Memory B cell (primary cell): ENCODE results near the gene TPRA1.
"Not testable (repeated sequence)": the region's sequence is repeated elsewhere in the genome, so short reads cannot be mapped to it uniquely, and the experiment has no call there.

ENCODE experiments used
- ATAC-seq: fragments of 150-1000 bp; cut with Tn5 transposase; 2 replicates; pipeline ENCODE4 v1.10.0; 2021; ENCODE audit warnings: low read depth, mild to moderate bottlenecking, moderate library complexity
- DNase-seq, 2 donors: peaks; one replicate each; pipeline ENCODE4 v3.0.0; 2022; ENCODE audit warnings: low spot score in 2 of 2
- H3K27ac Mint-ChIP-seq: one replicate; pipeline ENCODE4 v1.8.0; 2022; ENCODE audit warnings: mild to moderate bottlenecking, moderate library complexity, mixed read lengths
- H3K27me3 Mint-ChIP-seq: one replicate; pipeline ENCODE4 v1.8.0; 2022; ENCODE audit warnings: mixed read lengths
- H3K36me3 Mint-ChIP-seq: one replicate; pipeline ENCODE4 v1.8.0; 2022; ENCODE audit warnings: mild to moderate bottlenecking, mixed read lengths
- H3K4me1 Mint-ChIP-seq: one replicate; pipeline ENCODE4 v1.8.0; 2022; ENCODE audit warnings: mixed read lengths
- H3K4me3 Mint-ChIP-seq: one replicate; pipeline ENCODE4 v1.8.0; 2022; ENCODE audit warnings: mild to moderate bottlenecking, moderate library complexity, mixed read lengths
- H3K9me3 Mint-ChIP-seq: one replicate; pipeline ENCODE4 v1.8.0; 2022; ENCODE audit warnings: mixed read lengths

The TPRA1 gene

GRCh38 chr3:127607675-127608361, 17.3 kb upstream of the TPRA1 start:
- DNase-seq (no peak), ATAC-seq (no peak)
- H3K9me3 Mint-ChIP-seq, result no peaks in the 10 kb centered on the region
- H3K4me3 Mint-ChIP-seq, result no peak overlapping the region
- H3K27ac Mint-ChIP-seq, result no peak overlapping the region
- peaks cover 64% of the 10 kb centered on the region for H3K36me3 Mint-ChIP-seq
- no peaks in the 10 kb centered on the region for H3K27me3 Mint-ChIP-seq
- peaks cover 13% of the 10 kb centered on the region for H3K4me1 Mint-ChIP-seq

DNA sequence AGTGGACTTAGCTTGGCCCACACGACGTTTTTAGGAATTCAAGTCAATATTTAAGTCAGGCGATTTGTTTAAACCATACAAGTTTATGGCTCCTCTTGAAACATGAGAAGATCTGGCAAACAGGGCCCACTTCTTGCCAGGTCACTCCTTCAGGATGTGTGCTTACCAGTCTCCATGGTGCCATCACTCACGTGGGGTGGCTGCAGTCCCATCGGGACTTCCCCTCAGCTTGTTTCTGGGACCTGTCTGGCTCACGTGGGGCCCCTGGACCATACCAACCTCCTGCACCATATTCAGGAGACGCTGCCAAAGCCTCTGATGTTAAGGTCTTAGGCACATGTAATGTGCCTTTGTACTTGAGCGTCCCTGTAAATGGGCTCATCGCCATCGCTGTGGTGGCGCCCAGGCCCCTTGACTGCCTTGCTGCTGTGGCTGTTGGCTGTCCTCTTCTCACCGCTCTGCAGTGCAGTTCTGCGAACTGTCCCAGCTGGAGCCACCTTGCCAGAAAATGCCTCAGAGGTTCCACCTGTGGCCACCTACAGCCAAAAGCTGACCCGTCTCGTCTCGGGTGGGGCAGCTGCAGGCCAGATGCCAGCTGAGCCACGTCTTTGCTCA, 16.6 kb upstream of the TPRA1 start:
- Mint-ChIP-seq H3K27ac (no peak overlapping the region), H3K4me1 (peaks cover 13% of the 10 kb centered on the region), H3K9me3 (no peaks in the 10 kb centered on the region), H3K4me3 (no peak overlapping the region), H3K27me3 (no peaks in the 10 kb centered on the region), H3K36me3 (peaks cover 63% of the 10 kb centered on the region)
- DNase-seq, result no peak
- ATAC-seq, result no peak

GRCh38 chr3:127606086-127606805, 15.7 kb upstream of the TPRA1 start:
- Mint-ChIP-seq H3K27ac (no peak overlapping the region), H3K9me3 (no peaks in the 10 kb centered on the region), H3K4me3 (no peak overlapping the region), H3K27me3 (no peaks in the 10 kb centered on the region), H3K4me1 (peaks cover 16% of the 10 kb centered on the region), H3K36me3 (peaks cover 63% of the 10 kb centered on the region)
- ATAC-seq (no peak), DNase-seq (no peak)

- Mint-ChIP-seq H3K4me1 (peaks cover 18% of the 10 kb centered on the region), H3K36me3 (peaks cover 56% of the 10 kb centered on the region)
- DNase-seq, H3K9me3 Mint-ChIP-seq, H3K27ac Mint-ChIP-seq, H3K4me3 Mint-ChIP-seq, ATAC-seq, H3K27me3 Mint-ChIP-seq: not testable (repeated sequence)
Measured at GRCh38 chr3:127605547-127605946, 15.0 kb upstream of the TPRA1 start.

GRCh38 chr3:127604546-127605165, 14.1 kb upstream of the TPRA1 start:
- Mint-ChIP-seq H3K36me3 (peaks cover 52% of the 10 kb centered on the region), H3K4me3 (no peak overlapping the region)

DNA sequence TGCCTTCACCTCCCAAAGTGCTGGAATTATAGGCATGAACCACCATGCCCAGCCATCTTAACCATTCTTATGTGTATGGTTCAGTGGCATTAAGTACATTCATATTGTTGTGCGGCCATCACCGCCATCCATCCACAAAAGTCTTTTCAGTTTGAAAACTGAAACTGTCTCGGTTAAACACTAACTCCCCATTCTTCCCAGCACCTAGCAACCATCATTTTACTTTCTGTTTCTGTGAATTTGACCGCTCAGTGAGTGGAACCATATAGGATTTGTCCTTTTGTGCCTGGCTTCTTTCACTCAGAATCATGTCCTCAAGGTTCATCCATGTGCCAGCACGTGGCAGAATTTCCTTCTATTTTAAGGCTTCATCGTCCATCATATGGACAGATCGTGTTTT, 13.5 kb upstream of the TPRA1 start:
- no peaks in the 10 kb centered on the region for H3K27me3 Mint-ChIP-seq
- no peak overlapping the region for H3K27ac Mint-ChIP-seq

More at GRCh38 chr3:127604546-127605165, 14.1 kb upstream of the TPRA1 start:
- H3K9me3 Mint-ChIP-seq, result no peaks in the 10 kb centered on the region
- no peak overlapping the region for H3K27ac Mint-ChIP-seq
- no peaks in the 10 kb centered on the region for H3K27me3 Mint-ChIP-seq
- DNase-seq (no peak), ATAC-seq (no peak)
- H3K4me1 Mint-ChIP-seq, result peaks cover 15% of the 10 kb centered on the region

DNA sequence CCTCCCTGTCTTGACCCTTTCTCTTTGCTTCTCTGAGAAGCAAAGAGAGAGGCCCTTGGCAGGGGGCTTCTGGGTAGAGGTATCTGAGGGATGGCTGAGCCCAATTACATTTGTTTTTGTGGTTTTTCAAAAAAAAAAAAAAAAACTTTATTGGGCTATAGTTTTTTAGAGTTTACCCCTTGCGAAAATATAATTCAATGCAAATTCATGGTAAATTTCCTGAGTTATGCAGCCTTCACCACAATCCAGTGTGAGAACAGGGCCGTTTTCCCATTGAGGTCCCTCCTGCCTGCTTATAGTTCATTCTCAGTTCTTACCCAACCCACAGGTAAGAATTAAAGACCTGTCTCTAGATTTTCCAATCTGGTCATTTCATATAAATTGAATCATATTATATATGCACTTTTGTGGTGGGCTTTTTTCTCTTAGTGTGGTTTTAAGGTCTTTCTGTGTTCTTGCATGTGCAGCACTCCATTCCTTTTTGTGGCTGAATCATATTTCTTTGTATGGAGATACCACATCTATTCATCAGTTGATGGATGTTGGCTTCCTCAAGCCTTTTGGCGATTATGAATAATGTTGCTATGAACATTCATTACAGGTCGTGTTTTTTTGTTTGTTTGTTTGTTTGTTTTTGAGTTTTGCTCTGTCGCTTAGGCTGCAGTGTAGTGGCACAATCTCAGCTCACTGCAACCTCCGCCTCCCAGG, 10.4 kb upstream of the TPRA1 start:
- Mint-ChIP-seq H3K4me3 (no peak overlapping the region), H3K36me3 (peaks cover 21% of the 10 kb centered on the region), H3K9me3 (no peaks in the 10 kb centered on the region), H3K27ac (no peak overlapping the region), H3K4me1 (peaks cover 18% of the 10 kb centered on the region), H3K27me3 (no peaks in the 10 kb centered on the region)
- ATAC-seq (no peak), DNase-seq (no peak)

More for the DNA sequence above, 13.5 kb upstream of the TPRA1 start:
- DNase-seq (no peak), ATAC-seq (no peak)
- Mint-ChIP-seq H3K4me3 (no peak overlapping the region), H3K9me3 (no peaks in the 10 kb centered on the region), H3K4me1 (peaks cover 13% of the 10 kb centered on the region), H3K36me3 (peaks cover 50% of the 10 kb centered on the region)

DNA sequence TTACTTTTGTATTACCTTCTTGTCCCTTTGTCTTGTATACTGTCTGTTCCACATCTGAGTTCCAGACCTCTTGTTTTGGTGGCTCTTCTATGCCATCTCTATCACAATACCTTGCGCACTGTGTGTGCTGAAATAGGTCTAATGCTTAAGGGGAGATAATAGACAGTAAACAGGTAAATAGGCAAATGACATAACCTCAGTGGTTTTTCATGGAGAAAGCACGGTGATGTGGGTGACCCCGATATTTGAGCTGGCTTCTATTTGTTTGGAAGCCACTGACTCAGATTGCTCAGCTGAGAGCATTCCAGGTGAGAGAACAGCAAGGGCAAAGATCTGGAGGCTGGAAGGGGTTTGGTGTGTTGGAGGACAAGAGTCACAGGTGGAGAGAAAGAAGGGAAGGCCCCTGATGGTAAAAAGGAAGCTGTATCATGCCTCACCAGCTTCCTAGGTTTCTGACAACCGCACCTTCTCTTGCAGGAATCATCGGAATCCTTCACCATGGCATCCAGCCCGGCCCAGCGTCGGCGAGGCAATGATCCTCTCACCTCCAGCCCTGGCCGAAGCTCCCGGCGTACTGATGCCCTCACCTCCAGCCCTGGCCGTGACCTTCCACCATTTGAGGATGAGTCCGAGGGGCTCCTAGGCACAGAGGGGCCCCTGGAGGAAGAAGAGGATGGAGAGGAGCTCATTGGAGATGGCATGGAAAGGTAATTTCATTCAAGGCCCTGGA, 8.5 kb upstream of the TPRA1 start:
- ATAC-seq (no peak), DNase-seq (no peak)
- H3K27me3 Mint-ChIP-seq, result no peaks in the 10 kb centered on the region
- peaks cover 5% of the 10 kb centered on the region for H3K36me3 Mint-ChIP-seq
- H3K27ac Mint-ChIP-seq, result peak overlapping the region; percentile 83
- no peaks in the 10 kb centered on the region for H3K9me3 Mint-ChIP-seq
- H3K4me3 Mint-ChIP-seq, result peak overlapping the region; percentile 84
- peaks cover 16% of the 10 kb centered on the region for H3K4me1 Mint-ChIP-seq

GRCh38 chr3:127597020-127597771, 6.7 kb upstream of the TPRA1 start:
- Mint-ChIP-seq H3K4me3 (peak overlapping the region; percentile 84), H3K27me3 (no peaks in the 10 kb centered on the region), H3K4me1 (peaks cover 15% of the 10 kb centered on the region), H3K36me3 (peaks cover 2% of the 10 kb centered on the region), H3K27ac (peak overlapping the region; percentile 83), H3K9me3 (no peaks in the 10 kb centered on the region)
- no peak for DNase-seq
- no peak for ATAC-seq

DNA sequence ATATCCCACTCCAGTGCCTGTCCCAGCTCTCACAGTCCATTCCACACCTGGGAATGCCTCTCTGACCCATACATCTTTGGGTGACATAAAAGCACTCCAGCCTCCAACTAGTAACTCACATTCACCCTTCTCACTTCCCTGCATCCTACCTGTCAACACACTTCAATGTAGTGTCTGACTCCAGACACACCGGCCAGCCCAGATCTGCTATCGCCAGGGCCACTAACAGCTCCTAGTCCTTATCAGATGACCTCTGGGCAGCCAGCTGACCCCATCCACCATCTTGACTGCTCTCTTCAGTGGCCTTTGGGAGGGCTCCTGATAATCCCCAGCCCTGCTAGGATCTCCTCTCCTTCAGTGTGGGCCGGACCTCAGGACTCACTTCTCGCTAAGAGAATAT, 4.8 kb upstream of the TPRA1 start:
- Mint-ChIP-seq H3K4me1 (peaks cover 16% of the 10 kb centered on the region), H3K36me3 (no peaks in the 10 kb centered on the region), H3K4me3 (no peak overlapping the region), H3K9me3 (no peaks in the 10 kb centered on the region), H3K27me3 (no peaks in the 10 kb centered on the region), H3K27ac (no peak overlapping the region)
- ATAC-seq, result no peak
- no peak for DNase-seq

DNA sequence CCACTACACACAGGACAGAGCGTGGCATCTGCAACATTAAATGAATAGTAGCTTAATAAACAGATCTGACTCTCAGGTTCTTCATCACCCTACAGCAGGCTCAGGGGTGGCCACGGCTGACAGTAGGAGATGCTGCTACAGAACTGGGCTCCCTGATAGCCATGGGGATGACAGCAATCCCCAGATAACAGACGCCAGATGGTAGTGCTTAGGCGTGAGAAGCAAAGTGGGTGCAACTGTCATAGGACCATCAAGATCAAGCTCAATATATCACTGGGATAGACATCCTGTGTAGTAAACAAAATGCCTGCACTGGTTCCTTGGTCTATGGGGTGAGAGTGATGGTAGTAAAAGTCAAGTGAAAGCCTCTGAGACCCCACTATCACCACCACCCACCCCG, 2.6 kb upstream of the TPRA1 start:
- Mint-ChIP-seq H3K36me3 (no peaks in the 10 kb centered on the region), H3K9me3 (no peaks in the 10 kb centered on the region), H3K4me3 (no peak overlapping the region), H3K4me1 (peaks cover 21% of the 10 kb centered on the region), H3K27ac (no peak overlapping the region), H3K27me3 (no peaks in the 10 kb centered on the region)
- DNase-seq (no peak), ATAC-seq (no peak)

DNA sequence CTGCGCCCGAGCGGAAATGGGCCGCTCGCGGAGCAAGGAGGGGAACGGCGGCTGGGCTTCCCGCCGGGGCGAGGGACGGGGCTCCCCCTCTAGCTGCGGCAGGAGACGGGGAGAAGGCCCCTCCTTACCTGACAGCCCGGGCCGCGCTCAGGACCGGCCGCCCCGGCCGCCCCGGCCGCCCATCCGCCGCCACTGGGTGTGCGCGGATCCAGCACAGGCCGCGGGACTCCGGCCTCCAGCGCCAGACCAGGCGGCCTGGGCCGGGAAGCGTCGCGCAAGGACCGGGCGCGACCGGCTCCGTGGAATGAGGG, 296 bp downstream of the TPRA1 start:
- Mint-ChIP-seq H3K4me3 (peak overlapping the region; percentile 93), H3K27me3 (no peaks in the 10 kb centered on the region), H3K9me3 (no peaks in the 10 kb centered on the region), H3K27ac (peak overlapping the region; percentile 76), H3K4me1 (peaks cover 25% of the 10 kb centered on the region), H3K36me3 (no peaks in the 10 kb centered on the region)
- ATAC-seq (peak; percentile 36), DNase-seq (no peak)
